Psoas muscle (tissue), 8 donors: ENCODE measurements around the gene GPR176. TPM values are rescaled to one million over a fixed set of nuclear protein-coding genes. Genes with fewer than 3 reads are reported as not detected.

Source experiments
- ATAC-seq, 4 donors: fragments of 200-7000 bp; cut with Tn5 transposase; one replicate each; pipeline ENCODE4 v1.9.1; 2020; ENCODE audit warnings: moderate library complexity in 3 of 4, mild to moderate bottlenecking in 2 of 4
- DNase-seq, 2 donors: peaks; one replicate each; pipeline ENCODE4 v3.0.0-alpha.2; 2020
- H3K27ac ChIP-seq: fragments of 200-600 bp; one replicate; pipeline ENCODE4 v1.8.0; 2022
- H3K27me3 ChIP-seq, 3 donors: fragments of 200-600 bp in 1 of 3; one replicate each; pipeline versions ENCODE4 v1.6.1 to v1.8.0; 2013 to 2022; ENCODE audit warnings: low read length in 2 of 3, mild to moderate bottlenecking in 2 of 3, moderate library complexity in 1 of 3; ENCODE audit not compliant: insufficient read depth in 3 of 3
- H3K36me3 ChIP-seq, 2 donors: fragments of 200-600 bp in 1 of 2; one replicate each; pipeline versions ENCODE4 v1.6.1 to v1.8.0; 2013 to 2022; ENCODE audit warnings: low read depth in 1 of 2, mild to moderate bottlenecking in 1 of 2, moderate library complexity in 1 of 2; ENCODE audit not compliant: insufficient read depth in 1 of 2
- H3K4me1 ChIP-seq: fragments of 200-600 bp; one replicate; pipeline ENCODE4 v1.8.0; 2022
- H3K4me3 ChIP-seq: fragments of 200-600 bp; one replicate; pipeline ENCODE4 v1.8.0; 2022; ENCODE audit warnings: mild to moderate bottlenecking
- H3K9me3 ChIP-seq: fragments of 200-600 bp; one replicate; pipeline ENCODE4 v1.8.0; 2022
- CTCF ChIP-seq: fragments of 200-600 bp; IDR thresholded peaks from one replicate; pipeline ENCODE4 v1.8.0; 2022; ENCODE audit warnings: antibody characterized with exemption
- WGBS, 3 donors: extraction: QIAGEN DNeasy Blood & Tissue Kit; methylation state at CpG; one replicate each; pipeline versions ENCODE4 v1.1.6 to v1.1.7; 2013; 5-methylcytosine and 5-hydroxymethylcytosine counted together
- intact Hi-C, 2 donors: fragments of 100-400 bp; cut with DNase I; formaldehyde crosslinking; loops; one replicate each; pipeline versions ENCODE4 v1.11.0 to v1.14.2; 2022
- polyA plus RNA-seq, 3 donors: library from polyadenylated mRNA; stranded (reverse); fragments of 200-250 nt; gene quantifications; one replicate each; pipeline ENCODE4 v1.2.3, GENCODE V29; 2013
- total RNA-seq, 4 donors: library from RNA; stranded (reverse); fragmentation: NEBNext Ultra II Directional in 2 of 4; extraction: Animal tissue kit (Norgen Biotek cat#: 25700) in 2 of 4; gene quantifications; one replicate each; pipeline versions ENCODE4 v1.2.1 to v1.2.4, GENCODE V29; 2021 to 2023
- donor health status: healthy with polysubstance abuse.
- donor health status: DM: no; HTN: no; CAD: no; lungs with moderate emphysema.
- donor health status: Bipolar disorder and iron deficiency.
- donor health status: healthy.
- donor health status: DM: yes; HTN: yes; CAD: no.
- donor health status: DM: no; HTN: no; CAD: no.
- donor health status: DM: no; HTN: no; CAD: no.
- donor health status: DM: yes; HTN: yes; CAD: no.

Gene GPR176
- total and polyA plus RNA-seq, 7 donors = 0.30 to 1.3 (median 0.83) TPM

DNA sequence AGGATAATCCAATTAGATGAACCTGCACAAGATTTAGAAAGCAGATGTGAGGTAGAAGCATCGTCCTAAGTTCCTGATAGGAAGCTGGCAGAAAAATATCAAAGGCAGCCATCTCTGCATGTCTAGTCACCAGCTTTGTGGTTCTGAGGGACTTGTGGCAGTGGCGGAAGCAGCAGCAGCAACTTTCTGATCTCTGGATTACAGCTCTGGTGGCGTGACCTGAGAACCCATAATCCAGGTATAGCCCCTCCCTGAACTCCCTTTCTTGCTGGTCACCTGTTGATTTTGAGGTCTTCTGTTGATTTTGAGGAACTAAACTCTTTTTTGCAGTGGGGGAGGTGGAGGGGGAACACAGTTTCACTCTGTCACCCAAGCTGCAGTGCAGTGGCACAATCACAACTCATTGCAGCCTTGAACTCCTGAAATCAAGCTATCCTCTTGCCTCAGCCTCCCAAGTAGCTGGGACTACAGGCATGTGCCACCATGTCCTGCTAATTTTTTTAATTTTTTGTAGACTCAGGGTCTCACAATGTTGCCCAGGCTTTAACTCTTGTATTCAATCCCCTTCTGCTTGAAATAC, 145.3 kb downstream of the GPR176 start:
- peaks cover 0 to 11% (median 0%) of the 10 kb centered on the region in 3 donors for H3K27me3 ChIP-seq
- intact Hi-C loops = no loop called here
- WGBS, 3 donors = 87 to 90% (median 90%) methylated on average over 3 of the region's 3 CpGs

GRCh38 chr15:39770748-39771689, 149.0 kb downstream of the GPR176 start:
- Histone ChIP-seq H3K27ac (peak overlapping the region; percentile 46), H3K4me3 (no peak overlapping the region), H3K36me3 (no peaks in the 10 kb centered on the region), H3K4me1 (no peaks in the 10 kb centered on the region), H3K9me3 (no peaks in the 10 kb centered on the region), H3K27me3 (no peaks in the 10 kb centered on the region)
- intact Hi-C loops = no loop called here
- no peak for TF ChIP-seq CTCF
- peak in 1 of 2 donors; percentile 19 for DNase-seq
- peak in 3 of 4 donors; percentile 36 to 61 (median 54) for ATAC-seq
- 47 to 58% (median 51%) methylated on average over 8 of the region's 8 CpGs for WGBS, 3 donors

More for the DNA sequence above, 145.3 kb downstream of the GPR176 start:
- Histone ChIP-seq H3K36me3 (no peaks in the 10 kb centered on the region), H3K4me1 (no peaks in the 10 kb centered on the region), H3K27ac (no peak overlapping the region), H3K9me3 (no peaks in the 10 kb centered on the region), H3K4me3 (no peak overlapping the region)
- TF ChIP-seq CTCF = no peak
- ATAC-seq = no peak
- DNase-seq = no peak

DNA sequence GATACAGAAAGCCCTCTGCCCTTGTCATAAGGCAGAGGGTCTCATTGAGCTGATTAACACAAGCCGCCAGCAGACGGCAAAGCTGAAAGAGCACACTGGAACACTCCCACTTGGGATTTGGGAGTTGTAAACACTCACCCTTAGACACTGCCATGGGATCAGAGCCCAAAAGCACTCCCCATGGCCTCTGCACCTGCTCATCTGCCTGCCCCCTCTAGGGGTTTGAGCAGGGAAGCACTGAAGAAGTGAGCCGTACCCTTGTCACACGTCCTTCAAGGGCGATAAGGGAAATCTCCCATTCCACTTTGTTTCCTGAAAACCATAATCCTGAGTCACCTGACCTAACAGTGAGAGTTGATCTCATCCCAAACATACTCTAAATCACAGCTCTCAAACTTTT, 152.1 kb downstream of the GPR176 start:
- no peak overlapping the region for H3K4me3 ChIP-seq
- TF ChIP-seq CTCF = no peak
- no peak overlapping the region for H3K27ac ChIP-seq
- H3K9me3 ChIP-seq = no peaks in the 10 kb centered on the region
- intact Hi-C loops = no loop called here
- DNase-seq (no peak), ATAC-seq (no peak)
- H3K27me3 ChIP-seq = no peaks in the 10 kb centered on the region
- H3K4me1 ChIP-seq = no peaks in the 10 kb centered on the region
- WGBS, 3 donors = 74 to 93% (median 88%) methylated on average over 5 of the region's 5 CpGs
- H3K36me3 ChIP-seq = no peaks in the 10 kb centered on the region

DNA sequence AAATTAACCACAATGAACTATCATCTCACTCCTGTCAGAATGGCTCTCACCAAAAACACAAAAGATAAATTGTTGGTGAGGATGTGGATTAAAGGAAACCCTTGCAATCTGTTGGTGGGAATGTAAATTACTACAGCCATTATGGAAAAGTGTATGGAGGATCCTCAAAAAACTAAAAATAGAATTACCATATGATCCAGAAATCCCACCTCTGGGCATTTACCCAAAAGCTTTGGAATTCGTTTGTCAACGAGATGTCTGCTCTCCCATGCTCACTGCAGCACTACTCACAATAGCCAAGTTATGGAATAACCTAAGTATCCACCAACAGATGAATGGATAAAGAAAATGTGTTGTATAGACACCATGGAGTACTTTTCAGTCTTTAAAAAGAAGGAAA, 159.1 kb downstream of the GPR176 start:
- ATAC-seq (no peak), DNase-seq (no peak)
- intact Hi-C loops = no loop called here
- Histone ChIP-seq H3K4me1 (no peaks in the 10 kb centered on the region), H3K36me3 (no peaks in the 10 kb centered on the region), H3K27ac (no peak overlapping the region), H3K4me3 (no peak overlapping the region), H3K27me3 (peaks cover 0 to 2% (median 0%) of the 10 kb centered on the region in 3 donors), H3K9me3 (peaks cover 3% of the 10 kb centered on the region)
- TF ChIP-seq CTCF = no peak
- 34 to 57% (median 55%) methylated on average over 2 of the region's 2 CpGs for WGBS, 3 donors
